Stimulated activated CD4-positive, alpha-beta T cell treated with anti-CD3 and anti-CD28 coated beads, Interleukin-2, amount 100 ng/mL, for 24 hours (primary cell): ENCODE results near the gene RBM44.
"Not testable (repeated sequence)": the region's sequence is repeated elsewhere in the genome, so short reads cannot be mapped to it uniquely, and the experiment has no call there.

ENCODE experiments used
- DNase-seq, 2 donors: peaks; one replicate each; pipeline ENCODE4 v3.0.0-alpha.2; 2020

Gene RBM44

DNA sequence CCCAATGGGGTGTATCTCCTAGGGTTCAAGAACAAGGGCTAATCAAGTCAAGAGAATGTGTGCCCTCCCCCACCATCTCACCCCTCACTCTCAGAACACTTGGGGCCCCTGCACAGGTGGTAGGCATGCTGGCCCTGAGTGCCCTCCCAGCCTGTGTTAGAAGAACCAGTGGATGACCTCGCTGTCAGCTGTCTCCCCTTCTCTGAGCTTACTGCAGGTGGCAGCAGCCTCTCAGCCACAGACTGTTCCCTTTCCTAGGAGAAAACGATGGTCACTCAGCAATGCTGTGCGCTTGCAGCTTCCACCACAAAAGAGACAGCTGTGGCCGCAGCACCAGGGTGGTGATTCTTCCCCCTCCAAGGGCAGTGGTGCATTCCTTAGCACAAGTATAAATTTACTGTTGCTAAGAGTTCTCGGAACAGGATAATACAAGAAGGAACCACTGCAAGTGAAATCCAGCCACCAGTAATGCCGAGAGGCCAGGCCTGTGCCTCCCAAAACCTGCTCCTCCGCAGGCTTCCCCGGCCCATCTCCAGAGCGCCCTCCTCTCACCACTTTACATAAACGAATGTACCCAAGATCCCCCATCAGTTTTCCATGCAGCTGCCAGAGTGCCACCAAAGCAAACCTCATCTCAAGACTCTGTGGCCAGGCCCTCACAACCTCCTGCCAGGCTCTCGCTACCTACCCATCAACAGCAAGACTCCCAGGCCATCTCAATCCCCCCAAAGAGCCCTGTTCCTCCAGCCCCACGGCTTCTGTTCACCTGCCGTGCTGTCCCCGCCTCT is 59.9 kb downstream of the RBM44 start:
- peak; percentile 40 to 48 for DNase-seq

DNA sequence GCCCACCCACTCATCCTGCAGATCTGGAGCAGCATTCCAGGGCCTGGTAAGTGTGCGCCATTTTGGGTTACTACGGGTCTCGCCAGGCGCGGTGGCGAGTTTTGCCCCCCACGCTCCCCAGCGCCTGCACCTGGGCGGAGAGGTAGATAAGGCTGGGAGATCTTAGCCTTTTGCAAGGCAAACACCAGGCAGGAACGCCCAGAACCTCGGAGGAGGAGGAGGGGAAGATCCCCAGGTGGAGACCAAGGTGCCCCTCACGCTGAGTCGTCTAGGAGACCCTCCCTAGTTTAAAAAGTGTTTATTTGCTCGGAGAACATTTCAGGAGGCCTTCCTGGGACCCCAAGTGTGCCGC is 60.5 kb downstream of the RBM44 start:
- no peak for DNase-seq

DNA sequence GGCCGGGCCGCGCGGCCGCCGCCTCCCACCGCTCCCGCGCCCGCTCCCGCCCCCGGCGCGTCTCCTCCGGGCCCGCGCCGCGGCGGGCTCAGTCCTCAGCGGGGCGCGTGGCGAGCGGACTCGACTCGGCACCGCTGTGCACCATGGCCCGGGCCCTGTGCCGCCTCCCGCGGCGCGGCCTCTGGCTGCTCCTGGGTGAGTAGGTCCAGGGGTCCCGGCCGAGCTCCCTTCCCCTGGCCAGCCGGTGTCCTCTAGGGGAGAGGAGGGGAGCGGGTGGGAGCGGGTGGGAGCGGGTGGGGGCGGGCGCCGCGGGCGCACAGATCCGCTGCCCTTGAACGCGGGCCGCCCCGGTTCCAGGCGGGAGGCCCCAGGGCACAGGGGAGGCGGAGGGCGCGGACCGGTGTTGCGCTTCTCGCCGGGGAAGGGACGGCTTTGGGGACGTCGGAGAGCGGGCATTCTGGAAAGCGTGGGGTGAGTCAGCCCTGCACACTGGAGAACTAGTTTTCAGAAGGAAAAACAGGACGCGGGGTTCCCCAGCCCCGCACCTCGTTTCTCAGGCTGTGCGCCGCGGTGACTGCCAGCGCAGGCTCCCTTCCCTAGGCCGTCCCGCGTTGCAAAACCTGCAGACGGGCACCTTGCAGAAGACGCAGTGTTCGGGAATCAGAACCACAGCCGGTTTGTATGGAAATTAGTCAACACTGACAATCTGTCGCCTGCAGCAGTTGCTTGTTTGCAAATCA is 61.1 kb downstream of the RBM44 start, which contains the start of gene RAMP1:
Gene RAMP1, plus strand, starts transcription at position 91 of the 740 bp plus-strand sequence. Its CDS starts 53 bp downstream, at position 144.
- DNase-seq = peak in 1 of 2 donors; percentile 27

DNA sequence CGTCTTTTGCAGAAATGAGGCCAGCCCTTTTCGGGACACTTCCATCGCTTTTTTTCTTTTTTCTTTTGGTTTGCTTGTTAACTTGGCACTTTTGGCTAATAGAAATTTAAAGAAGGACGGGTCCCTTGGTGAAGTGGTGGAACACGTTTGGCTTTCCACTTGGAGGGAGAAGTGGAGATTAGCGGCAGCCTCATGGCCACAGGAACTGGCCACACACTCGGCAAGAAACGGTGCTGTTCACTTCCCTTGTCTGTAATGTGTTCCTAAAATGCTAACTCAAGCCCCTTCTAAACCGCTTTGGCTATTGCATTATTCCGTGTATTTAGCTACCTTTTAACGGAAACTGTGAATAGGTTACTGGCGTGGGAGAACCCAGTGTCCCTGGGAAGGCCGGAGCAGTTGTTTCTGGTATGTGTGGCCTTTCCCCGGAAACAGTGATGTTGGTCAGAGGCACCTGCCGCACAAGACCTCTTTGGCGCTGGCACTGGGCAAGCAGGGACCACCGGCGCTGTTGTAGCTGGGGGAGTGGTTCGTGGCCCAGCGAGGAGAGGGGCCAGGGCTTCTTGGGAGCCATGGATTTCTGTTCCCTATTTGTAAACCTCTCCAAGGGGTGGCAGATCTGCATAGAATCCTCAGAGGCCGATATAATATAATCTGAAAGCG is 61.8 kb downstream of the RBM44 start:
- DNase-seq = no peak

DNA sequence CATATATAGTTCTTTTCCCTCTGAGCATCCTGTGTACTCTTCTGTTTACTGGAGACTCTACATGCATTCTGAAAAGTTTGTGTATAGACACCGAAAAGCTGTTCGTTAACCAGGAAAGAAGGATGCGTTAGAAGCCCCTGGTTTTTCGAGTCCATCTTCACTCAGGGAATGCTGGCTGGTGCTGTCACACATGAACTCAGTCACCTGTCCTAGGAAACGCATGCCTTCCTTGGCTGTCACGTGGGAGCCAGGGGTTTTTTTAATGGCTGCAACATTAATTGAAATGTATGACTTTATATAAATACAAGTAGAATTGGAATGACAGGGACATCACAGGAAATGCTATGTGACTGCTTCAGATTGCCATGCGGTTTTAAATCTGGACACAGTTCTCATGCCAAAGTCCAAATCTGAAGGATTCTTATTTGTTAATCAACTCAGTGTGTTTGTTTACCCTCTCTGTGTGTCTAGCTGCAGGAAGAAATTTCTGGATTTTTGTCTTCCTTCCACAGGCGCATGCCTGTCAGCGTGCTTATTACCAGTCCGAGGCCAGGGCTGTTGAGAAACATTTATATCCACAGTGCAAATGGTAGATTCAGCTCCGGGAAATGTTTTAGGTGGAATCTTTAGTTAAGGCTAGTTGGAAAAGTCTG is 63.4 kb downstream of the RBM44 start:
- no peak for DNase-seq

DNA sequence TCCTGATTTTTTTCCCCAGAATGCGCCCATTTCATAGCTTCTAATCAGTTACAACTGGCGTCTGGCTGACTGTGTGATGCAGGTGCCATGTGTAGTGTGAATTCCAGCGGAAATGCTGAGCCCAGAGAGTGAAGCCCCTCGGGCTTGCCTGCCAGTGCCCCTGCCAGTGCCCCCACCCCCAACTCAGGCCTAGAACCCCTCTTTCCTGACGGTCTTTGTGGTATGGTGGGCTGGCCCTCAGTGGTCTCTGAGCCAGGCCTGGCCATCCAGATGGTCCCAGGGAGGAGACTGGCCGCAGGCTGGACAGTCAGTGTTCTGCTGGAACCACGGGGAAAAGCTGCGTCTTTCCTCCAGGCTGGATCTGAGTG is 63.9 kb downstream of the RBM44 start:
- no peak for DNase-seq

DNA sequence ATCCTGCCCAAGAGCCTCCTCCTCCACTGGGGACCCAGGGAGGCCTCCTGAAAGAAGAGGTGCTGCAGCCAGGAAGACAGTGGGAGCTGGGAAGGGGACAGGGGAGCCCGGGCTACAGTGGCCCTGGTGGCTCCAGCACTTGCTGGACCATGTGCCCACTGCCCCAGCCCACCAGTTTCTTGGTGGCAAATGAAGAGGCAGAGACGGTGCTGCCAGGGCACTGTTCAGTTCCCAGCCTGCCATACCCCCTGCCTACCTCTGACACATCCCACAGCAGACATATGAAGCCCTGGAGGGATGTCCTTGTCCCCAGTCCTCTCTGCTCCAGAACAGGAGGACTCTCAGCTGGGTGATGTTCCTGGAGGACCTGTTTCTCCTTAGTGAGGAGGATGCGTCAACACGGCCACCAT is 64.5 kb downstream of the RBM44 start:
- DNase-seq = no peak

DNA sequence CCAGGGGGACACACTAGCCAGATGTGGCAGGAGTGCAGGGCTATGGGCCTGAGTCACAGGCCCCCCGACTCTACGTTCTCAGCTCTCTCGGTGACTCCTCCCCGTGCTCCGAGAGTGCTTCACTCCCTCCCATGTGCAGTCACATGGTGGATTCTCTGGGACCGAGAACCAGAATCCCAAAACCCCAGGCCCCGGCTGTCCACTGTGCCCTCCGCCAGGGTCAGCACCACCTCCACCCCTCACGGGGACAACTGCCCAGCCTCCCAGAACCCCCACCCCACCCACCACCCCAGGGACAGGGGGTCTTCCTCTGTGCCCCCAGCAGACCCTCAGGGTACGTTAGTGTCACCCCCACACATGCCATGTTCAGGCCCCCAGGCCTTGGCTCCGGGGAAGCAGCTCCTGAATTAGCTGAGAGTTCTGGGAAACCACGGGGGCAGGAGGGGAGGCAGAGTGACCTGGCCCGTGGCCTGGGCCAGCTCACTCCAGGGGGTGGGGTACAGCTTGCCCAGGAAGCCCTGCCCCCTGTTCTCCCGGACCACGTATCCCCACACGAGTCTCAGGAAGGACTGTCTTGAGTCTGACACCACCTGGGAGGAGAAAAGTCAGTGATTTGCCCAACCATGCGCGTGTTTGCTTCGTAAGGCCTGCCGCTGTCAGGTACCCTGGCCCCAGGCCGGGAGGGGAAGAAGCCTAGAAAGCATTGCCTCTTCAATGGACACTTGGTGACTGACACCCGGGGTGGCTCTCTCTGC is 65.3 kb downstream of the RBM44 start:
- no peak for DNase-seq

DNA sequence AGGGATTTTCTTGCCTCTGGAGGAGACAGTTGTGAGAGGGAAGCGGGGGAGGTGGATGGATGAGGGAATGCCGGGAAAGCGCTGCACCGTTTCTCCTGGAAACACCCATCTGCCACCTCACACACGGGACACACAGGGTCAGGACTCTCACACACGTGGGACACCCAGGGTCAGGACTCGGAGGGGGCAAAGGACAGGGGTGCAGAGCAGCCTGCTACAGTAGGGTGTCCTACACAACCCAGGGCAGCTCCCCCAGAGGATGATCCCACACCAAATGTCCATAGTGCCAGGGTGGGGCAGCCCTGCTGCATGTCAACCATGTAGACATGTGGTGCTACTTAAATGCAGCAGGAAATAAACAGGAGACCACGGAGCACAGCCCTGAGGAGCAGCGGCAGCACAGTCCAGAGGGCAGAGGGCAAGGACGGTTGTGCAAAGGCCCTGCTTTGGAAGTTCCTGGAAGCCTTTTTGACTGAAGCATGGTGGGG is 65.9 kb downstream of the RBM44 start:
- no peak for DNase-seq

DNA sequence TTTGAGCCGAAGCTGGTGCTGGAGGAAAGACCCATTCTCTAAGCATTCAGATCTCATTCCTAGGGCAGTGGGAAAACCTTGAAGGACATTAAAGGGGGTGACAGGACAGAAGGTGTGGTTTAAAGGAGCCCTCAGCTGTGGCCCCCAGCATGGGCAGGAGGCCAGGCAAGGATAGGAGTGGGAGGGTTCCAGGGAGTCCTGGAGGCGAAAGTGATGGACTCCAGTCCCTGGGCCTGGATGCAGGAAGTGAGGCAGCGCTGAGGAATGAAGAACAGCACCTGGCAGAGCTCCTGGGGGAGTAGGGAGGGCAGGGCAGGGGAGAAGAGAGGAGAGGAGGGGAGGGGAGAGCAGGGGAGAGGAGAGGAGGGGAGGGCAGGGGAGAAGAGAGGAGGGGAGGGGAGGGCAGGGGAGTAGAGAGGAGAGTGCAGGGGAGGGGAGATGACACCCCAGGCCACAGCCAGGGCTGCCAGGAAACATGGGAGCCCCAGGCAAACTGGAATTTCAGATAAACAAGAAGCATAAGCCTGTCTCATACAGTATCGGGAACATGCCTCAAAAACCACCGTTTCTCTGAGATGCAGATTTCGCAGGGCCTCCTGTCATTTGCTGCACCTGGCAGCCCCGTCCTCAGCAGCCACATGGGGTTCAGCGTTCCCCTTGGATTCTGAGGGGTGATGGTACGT is 66.5 kb downstream of the RBM44 start:
- DNase-seq = no peak

DNA sequence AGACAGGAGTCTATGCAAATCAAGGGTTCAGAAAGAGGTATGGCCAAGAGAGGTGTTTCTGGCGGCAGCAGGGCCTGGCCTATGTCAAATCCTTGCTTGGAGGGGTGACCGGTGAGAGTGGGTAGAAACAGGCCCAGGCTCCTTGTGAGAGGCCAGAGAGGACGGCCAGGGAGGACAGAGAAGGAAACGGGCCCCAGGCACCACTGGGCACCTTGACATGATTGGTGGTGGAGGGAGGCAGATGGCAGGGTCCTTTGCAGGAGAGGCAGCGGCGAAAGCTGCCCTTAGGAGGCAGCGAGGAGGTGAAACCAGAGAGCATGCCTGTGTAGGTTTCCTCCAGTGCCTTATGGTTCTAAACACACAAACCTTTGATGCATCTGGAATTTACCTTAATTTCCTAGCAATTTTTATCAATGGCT is 67.1 kb downstream of the RBM44 start:
- DNase-seq = no peak

DNA sequence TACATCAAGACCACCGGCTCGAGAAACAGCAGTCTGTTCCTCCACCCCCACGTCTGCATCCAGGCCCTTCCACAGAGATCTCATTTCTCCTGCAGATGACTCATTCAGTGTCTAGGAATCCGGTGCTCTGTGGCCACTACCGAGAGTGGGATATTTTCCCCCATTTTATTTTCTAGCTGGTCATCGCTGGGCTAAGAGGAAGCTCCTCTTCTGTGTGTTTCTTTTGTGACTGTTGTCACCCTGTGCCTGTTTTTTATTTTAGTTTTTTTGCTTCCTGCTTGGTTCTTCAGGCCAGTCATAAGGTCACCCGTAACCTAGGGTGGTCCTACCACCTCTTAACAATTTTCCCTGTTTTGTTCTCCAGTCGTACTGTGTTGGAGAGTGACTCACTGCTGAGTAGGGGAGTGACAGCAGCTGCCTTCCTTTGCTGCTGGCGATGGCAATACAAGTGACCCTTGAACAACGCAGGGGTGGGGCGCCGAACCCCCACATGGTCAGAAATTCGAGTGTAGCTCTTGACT is 67.6 kb downstream of the RBM44 start:
- no peak for DNase-seq

DNA sequence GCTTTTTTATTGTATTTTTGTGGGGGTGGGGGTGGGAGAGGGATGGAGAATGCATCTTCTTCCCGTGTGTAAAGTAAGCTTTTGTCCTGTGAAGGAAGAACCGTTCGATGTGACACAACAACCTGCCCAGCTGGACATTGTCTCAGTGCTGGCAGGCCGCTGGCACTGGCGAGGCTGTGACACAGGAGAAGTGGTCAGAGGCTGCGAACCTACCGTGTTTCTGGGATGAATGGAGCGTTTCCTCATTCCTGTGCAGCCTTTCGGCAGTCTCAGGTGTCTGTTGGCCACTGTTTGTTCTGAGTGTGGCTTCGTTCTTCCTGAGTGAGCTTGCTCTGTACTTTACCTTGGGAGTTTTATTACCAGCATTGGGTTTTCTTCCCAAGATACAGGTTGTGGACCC is 68.9 kb downstream of the RBM44 start:
- DNase-seq = no peak

DNA sequence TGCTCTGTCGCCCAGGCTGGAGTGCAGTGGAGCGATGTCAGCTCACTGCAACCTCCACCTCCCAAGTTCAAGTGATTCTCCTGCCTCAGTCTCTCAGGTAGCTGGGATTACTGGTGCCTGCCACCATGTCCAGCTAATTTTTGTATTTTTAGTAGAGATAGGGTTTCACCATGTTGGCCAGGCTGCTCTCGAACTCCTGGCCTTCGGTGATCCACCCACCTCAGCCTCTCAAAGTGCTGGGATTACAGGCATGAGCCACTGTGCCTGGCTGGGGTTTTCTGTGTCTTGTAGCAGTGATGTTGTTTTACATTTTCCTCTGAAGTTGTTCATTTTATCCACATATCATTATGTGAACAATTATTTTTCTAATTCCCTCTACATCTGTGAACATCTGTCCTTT is 69.5 kb downstream of the RBM44 start:
- DNase-seq = not testable (repeated sequence)

DNA sequence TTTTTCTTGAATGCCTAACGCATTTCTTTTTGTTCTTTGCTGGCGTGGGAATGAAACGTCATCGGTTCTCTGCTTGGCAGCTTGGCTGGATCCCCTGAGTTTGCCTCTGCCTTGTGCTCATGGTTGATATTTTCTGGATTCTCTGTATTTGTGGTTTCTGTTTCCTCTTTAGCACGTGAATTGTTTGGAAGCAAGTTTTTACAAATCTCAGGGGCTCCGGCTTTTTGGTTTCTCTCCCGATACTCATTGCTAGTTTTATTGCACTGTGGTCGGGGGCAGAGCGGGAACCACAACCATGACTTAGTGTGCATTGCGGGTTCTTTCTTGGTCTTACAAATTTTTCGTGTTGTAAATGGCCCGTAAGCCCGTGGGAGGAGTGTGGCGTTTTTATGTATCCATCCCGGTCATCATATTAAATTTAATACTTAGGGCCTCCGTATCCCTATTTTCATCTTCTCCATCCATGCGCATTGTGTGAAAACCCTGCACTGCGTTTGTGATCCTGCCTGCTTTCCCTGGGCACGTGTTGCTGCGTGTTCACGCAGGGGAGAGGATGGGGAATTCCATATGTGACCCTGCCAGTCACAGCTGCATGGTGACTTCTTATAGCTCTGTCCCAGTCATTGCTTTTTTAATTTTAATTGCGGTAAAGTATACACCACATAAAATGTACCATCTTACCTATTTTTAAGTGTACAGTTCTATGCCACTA is 70.2 kb downstream of the RBM44 start:
- DNase-seq = no peak

DNA sequence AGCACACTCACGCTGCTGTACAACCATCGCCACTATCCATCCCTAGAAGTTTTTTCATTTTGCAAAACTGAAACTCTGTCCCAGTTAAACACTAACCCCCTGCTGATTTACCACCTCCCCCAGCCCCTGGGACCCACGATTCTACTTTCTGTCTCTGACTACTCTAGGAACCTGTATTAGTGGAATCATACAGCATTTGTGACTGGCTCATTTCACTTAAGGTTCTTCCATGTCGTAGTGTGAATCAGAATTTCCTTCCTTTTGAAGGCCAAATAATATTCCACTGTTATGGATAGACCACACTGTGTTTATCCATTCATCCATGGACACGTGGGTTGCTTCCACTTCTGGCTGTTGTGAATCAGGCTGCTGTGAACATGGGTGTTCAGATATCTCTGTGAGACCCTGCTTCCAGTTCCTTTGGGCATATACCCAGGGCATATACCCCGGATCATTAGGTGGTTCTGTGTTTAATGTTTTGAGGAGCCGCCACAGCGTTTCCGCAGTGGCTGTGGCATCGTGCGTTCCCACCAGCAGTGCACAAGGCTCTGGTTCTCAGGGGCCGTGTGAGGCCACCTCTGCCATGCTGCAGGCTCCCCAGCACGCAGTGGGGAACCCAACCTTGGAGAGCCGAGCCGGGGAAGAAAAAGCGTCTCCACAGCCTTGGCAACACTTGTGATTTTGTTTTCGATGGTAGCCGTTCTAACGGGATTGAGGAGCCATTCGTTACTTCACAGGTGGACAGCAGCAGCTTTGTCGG is 70.9 kb downstream of the RBM44 start:
- DNase-seq = no peak

DNA sequence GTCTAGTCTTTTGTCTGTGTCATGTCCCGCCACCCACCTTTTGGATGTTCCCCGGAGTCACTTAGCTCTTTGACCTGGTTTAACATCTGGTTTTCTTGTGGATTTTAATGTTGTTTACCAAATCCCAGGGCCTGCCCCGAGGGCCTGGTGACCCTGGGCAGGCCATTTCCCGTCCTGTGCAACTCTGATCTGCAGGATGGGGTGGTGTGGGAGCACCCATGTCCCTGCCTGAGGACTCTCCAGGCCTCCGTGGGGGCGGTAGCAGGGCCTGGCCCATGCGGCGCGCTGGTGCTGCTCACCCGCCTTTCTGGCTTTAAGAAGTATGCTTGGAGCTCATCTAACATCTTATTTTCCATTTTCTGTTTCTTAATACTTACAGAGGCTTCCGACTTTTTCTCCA is 71.5 kb downstream of the RBM44 start:
- no peak for DNase-seq

DNA sequence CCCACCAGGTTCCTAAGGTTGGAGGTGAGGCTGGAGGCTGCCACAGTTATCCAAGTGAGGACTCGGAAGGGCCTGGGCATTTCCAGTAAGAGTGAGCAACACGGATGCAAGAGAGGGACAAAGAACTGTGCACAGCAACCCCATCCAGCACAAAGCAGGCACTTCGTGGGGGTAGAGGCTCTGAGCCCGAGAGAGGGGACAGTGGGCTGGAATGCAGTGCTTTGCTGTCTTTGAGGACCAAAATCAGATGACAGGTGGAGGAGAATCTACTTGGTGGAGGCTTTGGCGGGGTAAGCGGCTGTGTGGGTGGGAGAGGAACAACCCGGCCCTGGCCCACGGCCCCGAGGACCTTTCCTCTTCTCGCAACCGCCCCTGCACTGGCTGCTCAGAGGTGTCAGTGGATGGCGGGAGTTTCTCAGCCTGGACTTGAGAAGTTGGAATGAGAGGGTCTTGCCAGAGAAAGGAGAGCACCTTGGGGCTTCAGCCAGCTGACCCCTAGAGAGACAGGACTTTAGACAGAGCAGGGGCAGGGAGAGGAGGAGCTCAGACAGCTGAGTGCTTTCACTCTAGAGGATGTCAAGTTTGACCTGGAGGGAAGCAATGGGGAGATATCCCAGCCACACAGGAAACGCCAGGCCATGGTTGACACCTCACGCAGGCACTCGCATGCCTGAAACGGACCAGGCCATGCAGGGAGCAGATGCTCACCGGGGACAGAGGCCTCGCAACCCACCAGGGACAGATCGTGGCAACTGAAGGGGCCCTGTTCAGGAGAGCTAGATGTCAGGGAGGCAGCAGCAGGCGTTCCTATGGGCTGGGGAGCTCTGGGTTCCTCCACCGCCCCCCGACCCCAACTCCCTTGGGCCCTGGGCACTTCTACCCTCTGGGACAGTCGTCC is 72.4 kb downstream of the RBM44 start:
- DNase-seq = no peak
